Neural cell (in vitro differentiated cells): ENCODE data around the gene NANOS1. TPM values are rescaled to one million over a fixed set of nuclear protein-coding genes. Genes with fewer than 3 reads are reported as not detected.

Experiments
- H2AFZ ChIP-seq: fragments of 200-600, 300-800 bp; sonication (generic), shearing (Covaris generic); 2 replicates; pipeline ENCODE4 v1.6.0; 2014; ENCODE audit warnings: low read depth, mild to moderate bottlenecking, antibody characterized with exemption, low read length, moderate library complexity
- H3F3A ChIP-seq: fragments of 200-600 bp; shearing (Covaris generic); 2 replicates; pipeline ENCODE4 v1.6.1; 2016; ENCODE audit warnings: mild to moderate bottlenecking, moderate library complexity, mixed read lengths, antibody characterized with exemption, low read length; ENCODE audit not compliant: insufficient read depth, poor library complexity, severe bottlenecking
- H3K27ac ChIP-seq: fragments of 200-600, 300-800 bp; sonication (generic), shearing (Covaris generic); 2 replicates; pipeline ENCODE4 v1.5.1; 2014; ENCODE audit warnings: mild to moderate bottlenecking, low read length, moderate library complexity
- H3K27me3 ChIP-seq: fragments of 300-800, 200-600 bp; sonication (generic), shearing (Covaris generic); 2 replicates; pipeline ENCODE4 v1.6.0; 2014; ENCODE audit warnings: mild to moderate bottlenecking, low read depth, low read length, moderate library complexity; ENCODE audit not compliant: insufficient read depth
- H3K36me3 ChIP-seq: fragments of 300-800, 200-600 bp; sonication (generic), shearing (Covaris generic); 2 replicates; pipeline ENCODE4 v1.5.1; 2014; ENCODE audit warnings: mild to moderate bottlenecking, antibody characterized with exemption, low read length, moderate library complexity; ENCODE audit not compliant: insufficient read depth
- H3K4me2 ChIP-seq: fragments of 300-800, 200-600 bp; sonication (generic), shearing (Covaris generic); 2 replicates; pipeline ENCODE4 v1.6.0; 2014; ENCODE audit warnings: mild to moderate bottlenecking, low read length
- H3K4me3 ChIP-seq: fragments of 300-800, 200-600 bp; sonication (generic), shearing (Covaris generic); 2 replicates; pipeline ENCODE4 v1.5.1; 2014; ENCODE audit warnings: mild to moderate bottlenecking, low read length, moderate library complexity
- H3K79me2 ChIP-seq: fragments of 200-600 bp; shearing (Covaris generic); replicated peaks from 2 replicates; pipeline ENCODE4 v1.6.0; 2014; ENCODE audit warnings: mild to moderate bottlenecking, low read length, moderate library complexity; ENCODE audit not compliant: insufficient read depth
- H3K9ac ChIP-seq: fragments of 300-800, 200-600 bp; sonication (generic), shearing (Covaris generic); 2 replicates; pipeline ENCODE4 v1.6.1; 2016; ENCODE audit warnings: mild to moderate bottlenecking, low read length, mixed read lengths
- H3K9me2 ChIP-seq: fragments of 200-600 bp; shearing (Covaris generic); 2 replicates; pipeline ENCODE4 v1.6.1; 2016; ENCODE audit warnings: mild to moderate bottlenecking, low read length, mixed read lengths; ENCODE audit not compliant: insufficient read depth
- H3K9me3 ChIP-seq: fragments of 200-600, 300-800 bp; sonication (generic), shearing (Covaris generic); 2 replicates; pipeline ENCODE4 v1.6.1; 2016; ENCODE audit warnings: mild to moderate bottlenecking, mixed run types, low read length, moderate library complexity, mixed read lengths
- H4K20me1 ChIP-seq: fragments of 200-600 bp; shearing (Covaris generic); 2 replicates; pipeline ENCODE4 v1.6.1; 2016; ENCODE audit warnings: mild to moderate bottlenecking, mixed run types; ENCODE audit not compliant: insufficient read depth
- EP300 ChIP-seq: fragments of 450-650 bp; conservative IDR thresholded peaks from 2 replicates; pipeline ENCODE4 v1.6.1; 2014; ENCODE audit warnings: antibody characterized with exemption, mild to moderate bottlenecking, moderate library complexity; ENCODE audit not compliant: poor library complexity, severe bottlenecking
- EZH2 ChIP-seq: fragments of 200-600, 300-800 bp; shearing (Covaris generic), sonication (generic); IDR thresholded peaks from 2 replicates; pipeline ENCODE4 v1.6.1; 2014; ENCODE audit warnings: antibody characterized with exemption, low read length, borderline replicate concordance, mild to moderate bottlenecking; ENCODE audit not compliant: insufficient read depth, poor library complexity, severe bottlenecking
- MXI1 ChIP-seq: fragments of 450-650 bp; conservative IDR thresholded peaks from 2 replicates; pipeline ENCODE4 v1.6.1; 2014; ENCODE audit warnings: antibody characterized with exemption, mild to moderate bottlenecking; ENCODE audit not compliant: poor library complexity, severe bottlenecking
- POLR2AphosphoS5 ChIP-seq: IDR thresholded peaks from 2 replicates; pipeline ENCODE4 v1.6.1; 2012
- RAD21 ChIP-seq: fragments of 450-650 bp; conservative IDR thresholded peaks from 2 replicates; pipeline ENCODE4 v1.6.1; 2014; ENCODE audit warnings: antibody characterized with exemption, mild to moderate bottlenecking, moderate library complexity
- REST ChIP-seq: IDR thresholded peaks from 2 replicates; pipeline ENCODE4 v1.6.1; 2012; ENCODE audit warnings: borderline replicate concordance
- SMC3 ChIP-seq: fragments of 450-650 bp; conservative IDR thresholded peaks from 2 replicates; pipeline ENCODE4 v1.6.1; 2014; ENCODE audit warnings: antibody characterized with exemption, mild to moderate bottlenecking, moderate library complexity; ENCODE audit not compliant: poor library complexity
- TAF1 ChIP-seq: IDR thresholded peaks from 2 replicates; pipeline ENCODE4 v1.6.1; 2012; ENCODE audit warnings: low read depth
- polyA plus RNA-seq: library from polyadenylated mRNA; depleted of rRNA; stranded (reverse); fragments of >200 nt; gene quantifications from 2 replicates; pipeline ENCODE4 v1.2.3, GENCODE V29; 2014
- TF ChIP-seq, protein P1 (sequence below): fragments of 450-650 bp; IDR thresholded peaks from 2 replicates; pipeline ENCODE4 v1.5.1; 2014; ENCODE audit warnings: antibody characterized with exemption, mild to moderate bottlenecking, moderate library complexity; ENCODE audit not compliant: poor library complexity, severe bottlenecking

The NANOS1 gene
- polyA plus RNA-seq, 1 donor from 2014 or later, result 29.1 TPM

DNA sequence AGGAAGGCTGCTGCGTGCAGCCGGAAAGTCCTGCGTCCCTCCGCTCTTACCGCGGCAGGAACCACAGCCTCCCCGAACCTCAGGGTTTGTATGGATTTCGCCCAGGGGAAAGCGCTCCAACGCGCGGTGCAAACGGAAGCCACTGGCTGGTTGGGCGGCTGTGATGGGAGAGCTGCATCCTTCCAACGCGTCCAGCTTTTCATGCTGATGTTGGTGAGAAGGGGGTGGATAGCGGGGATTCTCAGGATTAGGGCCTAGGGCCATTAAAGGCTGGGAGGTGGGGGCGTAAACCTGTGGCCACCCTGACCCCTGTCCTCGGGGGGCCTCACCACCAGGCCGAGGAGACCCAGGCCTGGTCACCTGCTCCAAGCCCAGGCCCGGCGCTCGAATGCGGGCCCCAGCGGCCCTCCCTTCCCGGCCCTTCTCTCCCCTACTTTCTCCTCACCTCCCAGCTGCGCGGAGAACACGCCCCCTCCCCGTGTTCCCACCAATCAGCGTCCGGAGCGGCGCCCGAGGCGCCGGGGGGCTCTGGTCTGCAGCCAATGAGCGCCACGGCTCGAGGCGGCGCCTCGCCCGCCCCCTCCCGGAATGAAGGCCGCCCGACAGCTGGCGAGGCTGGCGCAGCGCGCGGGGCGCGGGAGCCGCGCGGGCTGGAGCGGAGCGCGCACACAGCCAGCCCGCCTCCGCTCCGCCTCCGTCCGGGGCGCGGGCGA, 458 bp upstream of the NANOS1 start:
- peak; percentile 26 for TF ChIP-seq MXI1
- TF ChIP-seq TAF1, result no peak
- TF ChIP-seq EP300, result no peak
- no peak for TF ChIP-seq POLR2AphosphoS5
- peak; percentile 55 for TF ChIP-seq SMC3
- no peak for TF ChIP-seq REST
- no peak for TF ChIP-seq EZH2
- TF ChIP-seq, protein P1, sequence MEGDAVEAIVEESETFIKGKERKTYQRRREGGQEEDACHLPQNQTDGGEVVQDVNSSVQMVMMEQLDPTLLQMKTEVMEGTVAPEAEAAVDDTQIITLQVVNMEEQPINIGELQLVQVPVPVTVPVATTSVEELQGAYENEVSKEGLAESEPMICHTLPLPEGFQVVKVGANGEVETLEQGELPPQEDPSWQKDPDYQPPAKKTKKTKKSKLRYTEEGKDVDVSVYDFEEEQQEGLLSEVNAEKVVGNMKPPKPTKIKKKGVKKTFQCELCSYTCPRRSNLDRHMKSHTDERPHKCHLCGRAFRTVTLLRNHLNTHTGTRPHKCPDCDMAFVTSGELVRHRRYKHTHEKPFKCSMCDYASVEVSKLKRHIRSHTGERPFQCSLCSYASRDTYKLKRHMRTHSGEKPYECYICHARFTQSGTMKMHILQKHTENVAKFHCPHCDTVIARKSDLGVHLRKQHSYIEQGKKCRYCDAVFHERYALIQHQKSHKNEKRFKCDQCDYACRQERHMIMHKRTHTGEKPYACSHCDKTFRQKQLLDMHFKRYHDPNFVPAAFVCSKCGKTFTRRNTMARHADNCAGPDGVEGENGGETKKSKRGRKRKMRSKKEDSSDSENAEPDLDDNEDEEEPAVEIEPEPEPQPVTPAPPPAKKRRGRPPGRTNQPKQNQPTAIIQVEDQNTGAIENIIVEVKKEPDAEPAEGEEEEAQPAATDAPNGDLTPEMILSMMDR, result peak; percentile 60
- no peak for TF ChIP-seq RAD21
- Histone ChIP-seq H3K9me3 (no peaks in the 10 kb centered on the region), H3K4me2 (no peak overlapping the region), H3K27me3 (no peaks in the 10 kb centered on the region), H3K36me3 (no peaks in the 10 kb centered on the region), H3K79me2 (peaks cover 6% of the 10 kb centered on the region), H4K20me1 (peaks cover 5% of the 10 kb centered on the region), H3K4me3 (peak overlapping the region; percentile 66), H3K9ac (peak overlapping the region; percentile 51), H3K9me2 (no peaks in the 10 kb centered on the region), H3K27ac (peak overlapping the region; percentile 38), H3F3A (no peaks in the 10 kb centered on the region), H2AFZ (peak overlapping the region; percentile 48)

DNA sequence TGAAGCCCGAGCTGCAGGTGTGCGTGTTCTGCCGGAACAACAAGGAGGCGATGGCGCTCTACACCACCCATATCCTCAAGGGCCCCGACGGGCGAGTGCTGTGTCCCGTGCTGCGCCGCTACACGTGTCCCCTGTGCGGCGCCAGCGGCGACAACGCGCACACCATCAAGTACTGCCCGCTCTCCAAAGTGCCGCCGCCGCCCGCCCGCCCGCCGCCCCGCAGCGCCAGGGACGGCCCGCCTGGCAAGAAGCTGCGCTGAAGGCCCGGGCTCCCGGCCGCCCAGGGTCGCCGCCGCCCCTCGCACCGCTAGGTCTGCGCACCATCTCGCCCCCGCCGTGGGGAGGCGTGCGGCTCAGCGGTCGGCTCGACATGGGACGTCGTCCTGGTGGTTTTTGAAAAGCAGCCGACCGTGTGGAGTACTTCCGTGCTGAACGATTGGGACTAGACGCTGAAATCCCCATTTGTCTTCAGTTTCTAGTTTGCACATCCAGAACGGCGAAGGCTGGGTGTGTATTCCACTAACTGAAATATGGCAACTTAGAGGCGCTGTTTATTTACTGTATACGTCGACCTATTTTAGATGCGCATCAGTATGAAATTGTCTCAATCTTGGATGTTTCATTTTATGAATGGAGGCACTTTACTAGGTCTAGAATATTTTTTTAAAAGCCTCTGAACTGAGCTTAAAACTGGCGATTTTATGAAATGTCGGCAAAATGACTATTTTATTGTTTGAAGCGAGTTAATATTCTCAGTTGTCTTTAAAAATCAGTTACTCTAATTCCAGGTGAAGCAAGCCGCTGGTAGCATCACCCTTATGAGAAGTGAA, 1.1 kb downstream of the NANOS1 start:
- Histone ChIP-seq H3K36me3 (no peaks in the 10 kb centered on the region), H3K79me2 (peaks cover 6% of the 10 kb centered on the region), H3K4me3 (peak overlapping the region; percentile 79), H3K9me2 (no peaks in the 10 kb centered on the region), H3K4me2 (peak overlapping the region; percentile 34), H3K9me3 (no peaks in the 10 kb centered on the region), H3F3A (no peaks in the 10 kb centered on the region), H3K27ac (no peak overlapping the region), H4K20me1 (peaks cover 5% of the 10 kb centered on the region), H2AFZ (no peak overlapping the region), H3K9ac (peak overlapping the region; percentile 64), H3K27me3 (no peaks in the 10 kb centered on the region)
- TF ChIP-seq, protein P1, result peak; percentile 55
- TF ChIP-seq POLR2AphosphoS5, result peak; percentile 28
- TF ChIP-seq MXI1, result peak; percentile 85
- no peak for TF ChIP-seq EZH2
- TF ChIP-seq RAD21, result peak; percentile 52
- TF ChIP-seq SMC3, result peak; percentile 55
- TF ChIP-seq TAF1, result no peak
- no peak for TF ChIP-seq REST
